Uterus (tissue), 2 donors: ENCODE results near the gene UMODL1.

Experiments
- CTCF ChIP-seq, 4 experiments: fragments of 200-600 bp in 2 of 4; fragments of 450-650 bp in 2 of 4; sonication (generic) in 2 of 4; IDR thresholded peaks; one replicate each; pipeline ENCODE4 v1.5.1; 2016 to 2019; ENCODE audit warnings: antibody characterized with exemption in 4 of 4, mild to moderate bottlenecking in 2 of 4, moderate library complexity in 1 of 4
- POLR2A ChIP-seq, 2 donors: fragments of 450-650 bp; IDR thresholded peaks; one replicate each; pipeline ENCODE4 v1.6.1; 2016; ENCODE audit warnings: antibody characterized with exemption in 2 of 2, mild to moderate bottlenecking in 1 of 2, moderate library complexity in 1 of 2

- TF ChIP-seq CTCF (IDR thresholded peaks at IDR 0.05) = peak in 1 of 4 experiments; percentile 3
- TF ChIP-seq POLR2A (IDR thresholded peaks at IDR 0.05) = no peak
These were observed 23.1 kb upstream of the UMODL1 start for GRCh38 chr21:42047821-42048613.
